ENCODE measurements around the gene ACSF2. TPM values are rescaled to one million over a fixed set of nuclear protein-coding genes. Genes with fewer than 3 reads are reported as not detected.

Gene ACSF2
- total RNA-seq, 1 experiment from 2014 or later, result 12.2 TPM

DNA sequence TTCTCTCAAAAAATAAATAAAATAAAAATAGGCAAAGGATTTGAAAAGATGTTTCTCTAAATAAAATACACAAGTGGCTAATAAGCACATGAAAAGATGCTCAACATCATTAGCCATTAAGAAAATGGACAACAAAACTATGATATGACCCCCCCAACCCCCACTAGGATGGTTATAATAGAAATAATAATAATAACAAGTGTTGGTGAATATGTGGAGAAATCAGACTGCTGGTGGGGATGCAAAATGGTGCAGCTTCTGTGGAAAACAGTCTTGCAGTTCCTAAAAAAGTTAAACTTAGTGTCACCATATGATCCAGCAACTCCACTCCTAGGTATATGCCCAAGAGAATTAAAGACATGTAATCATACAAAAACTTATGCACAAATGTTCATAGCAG is 73.3 kb downstream of the ACSF2 start:
- TF ChIP-seq CTCF (conservative IDR thresholded peaks at IDR 0.05), result no peak
- Histone ChIP-seq H3T11ph (ENCODE audit: low read length) (no peak overlapping the region), H3K4me2 (ENCODE audit: insufficient read depth, insufficient read length, low read length) (no peak overlapping the region), H4K5ac (ENCODE audit: insufficient read length, low read depth, low read length) (no peak overlapping the region), H3K9me3 (ENCODE audit: control insufficient read depth, low read depth, low read length) (no peaks in the 10 kb centered on the region), H2BK20ac (ENCODE audit: low read depth, low read length, poor library complexity, severe bottlenecking) (no peak overlapping the region), H4K20me1 (ENCODE audit: control insufficient read depth, insufficient read depth, insufficient read length) (no peaks in the 10 kb centered on the region), H4K8ac (replicated peaks; ENCODE audit: insufficient read length, low read depth, low read length) (no peak overlapping the region), H3K18ac (ENCODE audit: insufficient read length, low read depth, low read length) (no peak overlapping the region), H2BK12ac (ENCODE audit: insufficient read length, low read depth, low read length) (no peak overlapping the region), H3K4ac (ENCODE audit: low read depth, low read length) (no peak overlapping the region), H3K27ac (ENCODE audit: insufficient read length, low read depth, low read length) (no peak overlapping the region), H2BK120ac (ENCODE audit: low read depth, low read length, poor library complexity, severe bottlenecking) (no peak overlapping the region), H3K9ac (ENCODE audit: extremely low read depth, insufficient read length, low read length) (no peak overlapping the region), H3K4me1 (ENCODE audit: insufficient read depth, low read length) (peaks cover 3% of the 10 kb centered on the region; the same call in 1 of the 2 replicates), H3K27me3 (ENCODE audit: insufficient read depth, low read length) (no peaks in the 10 kb centered on the region; the same call in 1 of the 2 replicates), H2AK5ac (ENCODE audit: insufficient read length, low read length) (no peak overlapping the region), H3K79me1 (ENCODE audit: insufficient read depth, low read depth, low read length, poor library complexity, severe bottlenecking) (no peaks in the 10 kb centered on the region), H2BK15ac (ENCODE audit: low read depth, low read length) (no peak overlapping the region), H3K23ac (ENCODE audit: insufficient read length, low read depth, low read length) (no peak overlapping the region), H3K14ac (ENCODE audit: insufficient read depth, low read length) (no peak overlapping the region), H2AFZ (ENCODE audit: low read length) (no peak overlapping the region), H3K79me2 (ENCODE audit: insufficient read depth, low read length) (no peaks in the 10 kb centered on the region), H3K56ac (ENCODE audit: insufficient read length, low read depth, low read length) (no peak overlapping the region), H4K91ac (ENCODE audit: insufficient read length, low read depth, low read length) (no peak overlapping the region), H3K23me2 (ENCODE audit: insufficient read length, low read depth, low read length, poor library complexity, severe bottlenecking) (no peaks in the 10 kb centered on the region), H2BK5ac (ENCODE audit: insufficient read length, low read length) (no peak overlapping the region)
- no peak for DNase-seq
- no peak overlapping the region for H3K27ac Mint-ChIP-seq
- peaks cover 8% of the 10 kb centered on the region in 2 experiments for H3K4me1 Mint-ChIP-seq
- peaks cover 4% of the 10 kb centered on the region; the same call in 1 of the 2 replicates for H3K27me3 Mint-ChIP-seq (ENCODE audit: low read depth)
- H3K4me3 Mint-ChIP-seq, result no peak overlapping the region
- H3K36me3 Mint-ChIP-seq (ENCODE audit: insufficient read depth in 1 of 3, low read depth in 3 of 3), result no peaks in the 10 kb centered on the region
- H3K9me3 Mint-ChIP-seq, result no peaks in the 10 kb centered on the region
